ENCODE measurements around the gene PLEKHG4B.

The PLEKHG4B gene

GRCh38 chr5:139579-140442 is 47.8 kb downstream of the PLEKHG4B start:
- DNase-seq, result no peak

GRCh38 chr5:140443-140829 is 48.5 kb downstream of the PLEKHG4B start:
- no peak for DNase-seq

GRCh38 chr5:141211-141610 is 49.2 kb downstream of the PLEKHG4B start:
- no peak for DNase-seq

GRCh38 chr5:141761-142160 is 49.8 kb downstream of the PLEKHG4B start:
- no peak for DNase-seq

- DNase-seq, result no peak
These were observed 50.4 kb downstream of the PLEKHG4B start for GRCh38 chr5:142246-142810.

GRCh38 chr5:143041-143440 is 51.1 kb downstream of the PLEKHG4B start:
- DNase-seq, result no peak

GRCh38 chr5:144941-145340 is 53.0 kb downstream of the PLEKHG4B start:
- no peak for DNase-seq

- DNase-seq, result no peak
These were observed 53.8 kb downstream of the PLEKHG4B start for GRCh38 chr5:145585-146323.

- no peak for DNase-seq
These were observed 55.8 kb downstream of the PLEKHG4B start for GRCh38 chr5:147751-148150.

- no peak for DNase-seq
These were observed 57.9 kb downstream of the PLEKHG4B start for GRCh38 chr5:149745-150485.

- no peak for DNase-seq
These were observed 58.8 kb downstream of the PLEKHG4B start for GRCh38 chr5:150746-151145.

GRCh38 chr5:152077-152476 is 60.1 kb downstream of the PLEKHG4B start:
- no peak for DNase-seq

GRCh38 chr5:153256-153655 is 61.3 kb downstream of the PLEKHG4B start:
- no peak for DNase-seq

- no peak for DNase-seq
These were observed 62.3 kb downstream of the PLEKHG4B start for GRCh38 chr5:154236-154635.

GRCh38 chr5:154826-155225 is 62.9 kb downstream of the PLEKHG4B start:
- no peak for DNase-seq

GRCh38 chr5:155651-156410 is 63.9 kb downstream of the PLEKHG4B start:
- no peak for DNase-seq

GRCh38 chr5:156411-157072 is 64.6 kb downstream of the PLEKHG4B start:
- peak; percentile 26 for DNase-seq

GRCh38 chr5:157126-157715 is 65.3 kb downstream of the PLEKHG4B start:
- DNase-seq, result no peak

- DNase-seq, result no peak
These were observed 65.8 kb downstream of the PLEKHG4B start for GRCh38 chr5:157801-158200.

- peak; percentile 19 for DNase-seq
These were observed 67.0 kb downstream of the PLEKHG4B start for GRCh38 chr5:158807-159447.

All from activated CD4-positive, CD25-positive, alpha-beta regulatory T cell treated with anti-CD3 and anti-CD28 coated beads, Interleukin-2, amount 50 U/mL, for 72 hours (primary cell).